Caki2 (cell line): ENCODE results near the gene ENGASE. TPM values are rescaled to one million over a fixed set of nuclear protein-coding genes. Genes with fewer than 3 reads are reported as not detected.

Experiments used
- DNase-seq: peaks from one replicate; pipeline ENCODE4 v3.0.0-alpha.2; 2015; ENCODE audit warnings: low read depth
- in situ Hi-C: cut with HindIII; loops from 2 replicates; pipeline ENCODE4 v1.10.0; 2016; ENCODE audit warnings: low sequenced_read_pairs, low pct_unique_long_range_greater_than_20kb, mixed read lengths
- total RNA-seq: library from RNA; depleted of rRNA; stranded (reverse); fragments of >200 nt; shearing (Covaris generic); gene quantifications from 2 replicates; pipeline ENCODE4 v1.2.3, GENCODE V29; 2014; ENCODE audit warnings: low replicate concordance

Gene ENGASE
- total RNA-seq, 1 experiment from 2014 or later: 12.9 TPM

- DNase-seq: peak; percentile 45
- in situ Hi-C loops: no loop called here
These were observed 38.0 kb upstream of the ENGASE start for GRCh38 chr17:79036596-79036995.

GRCh38 chr17:79038545-79039135 is 36.0 kb upstream of the ENGASE start:
- DNase-seq: peak; percentile 41
- in situ Hi-C loops: no loop called here

- no peak for DNase-seq
- in situ Hi-C loops: no loop called here
These were observed 35.5 kb upstream of the ENGASE start for GRCh38 chr17:79039171-79039570.

GRCh38 chr17:79039886-79040285 is 34.7 kb upstream of the ENGASE start:
- no peak for DNase-seq
- in situ Hi-C loops: no loop called here

GRCh38 chr17:79041041-79041570 is 33.5 kb upstream of the ENGASE start:
- in situ Hi-C loops: no loop called here

GRCh38 chr17:79041723-79042420 is 32.8 kb upstream of the ENGASE start:
- in situ Hi-C loops: no loop called here
- DNase-seq: no peak

More at GRCh38 chr17:79041041-79041570, 33.5 kb upstream of the ENGASE start:
- no peak for DNase-seq

GRCh38 chr17:79042421-79043190 is 32.0 kb upstream of the ENGASE start:
- DNase-seq: no peak
- in situ Hi-C loops: no loop called here

- in situ Hi-C loops: no loop called here
- no peak for DNase-seq
These were observed 31.3 kb upstream of the ENGASE start for GRCh38 chr17:79043191-79043930.

GRCh38 chr17:79043931-79044320 is 30.7 kb upstream of the ENGASE start:
- in situ Hi-C loops: no loop called here
- DNase-seq: no peak

GRCh38 chr17:79044462-79044861 is 30.2 kb upstream of the ENGASE start:
- no peak for DNase-seq
- in situ Hi-C loops: no loop called here

- in situ Hi-C loops: no loop called here
- DNase-seq: no peak
These were observed 29.5 kb upstream of the ENGASE start for GRCh38 chr17:79045001-79045729.

GRCh38 chr17:79045842-79046196 is 28.8 kb upstream of the ENGASE start:
- in situ Hi-C loops: no loop called here

GRCh38 chr17:79046197-79046915 is 28.3 kb upstream of the ENGASE start:
- DNase-seq: no peak
- in situ Hi-C loops: no loop called here

More at GRCh38 chr17:79045842-79046196, 28.8 kb upstream of the ENGASE start:
- peak; percentile 53 for DNase-seq

- no peak for DNase-seq
- in situ Hi-C loops: no loop called here
These were observed 27.7 kb upstream of the ENGASE start for GRCh38 chr17:79046916-79047280.

GRCh38 chr17:79047291-79047920 is 27.2 kb upstream of the ENGASE start:
- no peak for DNase-seq
- in situ Hi-C loops: no loop called here

- in situ Hi-C loops: no loop called here
- DNase-seq: no peak
These were observed 26.4 kb upstream of the ENGASE start for GRCh38 chr17:79047923-79048825.
